Stimulated activated CD4-positive, alpha-beta T cell treated with anti-CD3 and anti-CD28 coated beads, Interleukin-15, amount 100 ng/mL, for 1 hour (primary cell): Measurements from ENCODE around the gene BBOX1.

Experiments
- DNase-seq, 2 donors: peaks; one replicate each; pipeline ENCODE4 v3.0.0-alpha.2; 2020; ENCODE audit warnings: low read depth in 1 of 2, low spot score in 1 of 2

Gene BBOX1

DNA sequence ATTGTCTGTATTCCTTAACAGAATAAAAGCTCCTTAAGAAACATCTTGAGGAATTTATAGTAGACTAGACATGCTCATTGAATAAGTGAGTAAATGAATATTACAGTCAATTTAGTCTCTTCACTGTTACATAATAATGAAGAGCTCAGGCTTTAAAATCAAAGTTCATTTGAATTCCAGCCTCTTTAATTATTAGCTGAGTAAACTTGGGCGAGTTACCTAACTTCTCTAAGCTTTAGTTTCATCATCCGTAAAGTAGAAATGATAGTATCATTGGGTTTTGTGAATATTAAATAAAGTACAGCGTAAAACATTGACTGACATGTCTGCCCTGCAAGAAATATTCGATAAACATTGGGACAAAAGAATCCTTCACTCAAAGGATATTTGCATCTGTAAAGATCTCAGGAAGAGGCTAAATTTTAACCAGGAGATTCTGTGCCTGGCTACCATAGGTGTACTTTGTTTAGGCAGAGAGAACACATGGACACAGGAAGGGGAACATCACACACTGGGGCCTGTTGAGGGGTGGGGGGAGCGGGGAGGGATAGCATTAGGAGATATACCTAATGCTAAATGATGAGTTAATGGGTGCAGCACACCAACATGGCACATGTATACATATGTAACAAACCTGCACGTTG, 15.2 kb upstream of the BBOX1 start:
- no peak for DNase-seq

DNA sequence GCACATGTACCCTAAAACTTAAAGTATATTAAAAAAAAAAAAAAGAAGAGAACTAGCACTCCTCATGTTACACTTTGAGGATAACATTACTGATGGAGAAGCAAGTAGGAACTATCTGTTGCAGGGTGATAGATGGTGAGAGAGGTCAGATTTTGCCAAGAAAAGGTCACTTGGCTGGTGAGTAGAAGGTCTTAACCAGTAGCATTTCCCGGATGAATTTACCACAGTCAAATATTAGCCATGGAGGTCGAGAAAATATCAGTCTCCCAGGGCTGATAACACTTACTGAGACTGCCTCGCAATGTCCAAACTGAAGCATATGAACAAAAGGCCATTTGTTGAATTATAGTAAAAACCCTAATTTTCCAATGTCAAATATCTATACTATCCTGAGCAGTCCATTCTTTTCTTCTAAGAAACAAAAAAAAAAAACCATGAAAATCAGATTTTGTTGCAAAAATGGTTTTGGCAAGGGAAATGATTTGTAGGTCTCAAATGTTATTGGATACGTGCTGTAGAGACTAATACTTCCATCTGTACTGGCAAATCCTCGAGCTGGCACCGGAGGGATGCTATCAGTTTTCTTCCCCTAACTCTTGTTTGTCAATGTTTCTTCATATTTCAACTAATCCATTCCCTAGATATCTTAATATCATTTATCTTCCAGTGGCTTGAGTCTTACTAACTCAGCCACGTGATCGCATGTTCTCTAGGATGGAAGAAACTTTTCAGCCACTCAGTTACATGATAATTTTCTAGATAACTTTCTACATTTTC, 14.5 kb upstream of the BBOX1 start:
- no peak for DNase-seq

DNA sequence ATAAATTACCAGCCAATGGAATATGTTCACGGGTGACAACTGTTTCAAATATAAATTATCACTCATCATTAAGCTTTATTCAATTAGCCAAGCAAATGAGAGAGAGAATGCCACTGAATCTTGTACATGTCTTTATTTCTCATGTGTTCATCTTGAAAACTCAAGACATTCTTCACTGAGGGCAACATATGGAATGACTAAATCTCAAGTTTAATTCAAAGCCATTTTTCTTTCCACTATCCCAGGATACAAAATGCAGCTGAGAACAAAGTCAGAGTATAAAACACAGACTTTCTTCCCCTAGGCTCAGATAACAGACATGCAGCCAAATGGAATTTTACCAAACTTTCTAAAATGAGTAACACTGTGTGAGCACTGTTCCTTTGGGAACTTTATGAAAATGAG, 12.1 kb upstream of the BBOX1 start:
- DNase-seq, result no peak

DNA sequence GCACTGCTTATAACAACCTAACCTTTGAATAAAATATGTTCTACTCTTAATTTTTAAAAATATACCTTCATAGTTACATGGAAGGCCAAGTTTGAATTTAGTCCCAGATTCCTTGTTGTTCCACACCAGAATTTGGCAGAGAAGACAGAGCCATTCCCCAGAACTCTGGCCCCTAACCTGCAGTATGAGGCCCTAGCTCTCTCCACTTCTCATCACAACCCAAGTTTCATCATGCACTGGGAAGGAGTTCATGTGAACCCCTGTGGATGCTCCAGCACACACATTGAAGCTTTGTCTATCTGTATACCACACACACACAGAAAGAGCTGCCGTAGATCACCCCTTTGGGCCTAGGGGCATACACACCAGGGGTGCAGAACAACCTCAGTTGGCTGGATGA, 10.6 kb upstream of the BBOX1 start:
- no peak for DNase-seq

DNA sequence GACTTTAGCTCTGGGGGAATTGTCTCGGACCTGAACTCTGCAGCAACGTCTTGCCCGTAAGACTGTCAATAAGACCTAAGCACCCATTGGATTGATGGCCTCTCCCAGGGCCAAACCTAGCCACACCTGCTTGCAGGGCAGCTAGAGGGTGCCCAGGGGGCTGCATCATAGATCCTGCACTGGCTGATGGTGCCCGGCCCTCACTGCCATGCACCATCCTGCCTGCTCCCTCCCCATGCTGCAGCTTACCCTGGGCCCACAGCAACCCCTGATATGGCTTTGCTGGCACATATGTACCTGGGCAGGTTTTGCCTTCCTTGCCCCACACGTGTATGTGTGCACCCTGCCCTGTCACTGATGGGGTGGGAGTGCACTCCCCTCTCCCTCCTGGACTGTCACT, 8.9 kb upstream of the BBOX1 start:
- DNase-seq, result no peak

DNA sequence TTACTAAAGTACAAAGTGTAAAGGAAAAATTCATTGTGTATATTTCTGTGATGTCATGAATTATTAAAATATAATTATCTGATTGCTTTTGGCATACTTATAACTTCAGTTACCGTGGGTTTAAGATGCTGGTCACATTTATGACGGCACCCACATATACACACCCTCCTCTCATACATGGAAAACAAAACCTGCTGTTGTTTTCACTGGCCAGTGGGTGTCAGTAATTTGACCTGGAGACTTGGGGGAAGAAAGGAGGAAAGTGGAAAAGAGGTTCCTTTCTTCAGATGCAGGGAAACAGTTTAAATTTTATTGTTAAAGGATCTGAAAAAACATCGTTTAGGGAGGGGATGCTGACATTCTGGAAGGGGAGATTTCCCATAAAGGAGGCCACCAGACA, 742 bp upstream of the BBOX1 start:
- DNase-seq, result no peak

DNA sequence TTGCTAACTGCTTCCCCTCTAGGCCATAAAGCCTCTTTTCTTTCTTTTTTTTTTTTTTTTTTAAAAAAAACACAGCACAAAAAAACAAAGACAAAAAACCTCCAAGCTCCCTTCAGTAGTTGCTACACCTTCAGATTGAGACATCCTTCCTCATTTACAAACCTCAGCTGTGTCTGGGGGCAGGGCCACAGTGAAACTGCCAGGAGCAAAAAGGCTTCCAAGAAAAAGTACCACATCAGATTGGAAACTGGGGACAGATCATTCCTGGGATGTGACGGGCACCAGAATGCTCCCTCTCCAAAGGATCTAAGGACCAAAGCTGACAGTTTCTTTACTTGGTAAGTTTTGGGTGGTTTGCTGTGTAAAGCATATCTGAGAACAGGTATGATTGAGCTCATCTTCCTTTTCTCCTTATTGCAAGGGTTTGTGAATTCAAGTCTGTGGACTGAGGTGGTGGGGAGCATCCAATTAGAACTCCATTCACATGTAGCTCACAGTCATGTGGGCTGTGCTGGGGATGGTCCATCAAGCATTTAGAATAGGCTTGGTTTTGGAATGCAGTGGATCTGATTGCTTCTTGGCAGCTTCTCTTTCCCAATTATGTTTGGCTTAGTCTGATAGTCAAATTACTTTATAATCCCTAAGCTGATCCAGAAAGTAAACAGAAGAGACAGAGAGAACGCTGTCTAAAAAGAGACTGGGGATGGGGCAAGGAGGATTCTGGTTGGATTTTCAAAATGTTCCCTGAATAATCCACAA, 705 bp downstream of the BBOX1 start:
- no peak for DNase-seq

DNA sequence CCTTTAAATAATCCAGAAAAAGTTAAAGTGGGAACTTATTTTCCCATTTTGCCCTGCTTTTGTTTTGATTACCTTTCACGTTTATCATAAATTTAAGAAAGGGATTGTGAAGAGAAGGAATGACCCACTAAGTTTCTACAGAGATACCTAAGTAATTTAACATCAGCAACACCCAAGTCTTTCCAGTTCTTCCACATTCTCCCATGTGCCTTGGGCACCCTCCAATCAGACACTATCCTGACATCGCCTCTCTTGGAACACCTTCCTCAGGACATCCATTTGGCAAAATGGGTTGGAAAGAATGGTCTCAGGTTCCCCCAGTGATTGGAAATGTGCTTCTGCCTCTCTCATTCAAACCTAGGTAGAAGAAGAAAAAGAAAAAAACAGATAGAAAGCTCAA, 6.3 kb downstream of the BBOX1 start:
- DNase-seq, result no peak

DNA sequence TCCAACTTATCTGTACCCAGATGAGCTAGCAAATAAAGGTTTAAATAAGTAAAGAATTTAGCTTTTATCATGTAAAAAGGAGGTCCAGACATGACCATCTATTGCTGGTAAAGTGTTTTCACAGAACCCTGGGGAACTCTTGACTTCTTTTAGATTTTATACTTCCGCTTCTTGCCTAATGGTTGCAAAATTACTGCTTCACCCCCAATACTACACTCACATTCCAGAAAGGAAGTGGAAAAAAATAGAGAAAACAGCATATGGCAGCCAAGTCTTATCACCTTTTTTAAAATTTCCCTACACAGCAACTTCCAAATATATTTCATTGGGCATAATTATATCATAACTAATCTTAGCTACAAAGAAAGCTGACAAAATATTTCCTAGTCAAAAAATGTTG, 12.1 kb downstream of the BBOX1 start:
- no peak for DNase-seq

DNA sequence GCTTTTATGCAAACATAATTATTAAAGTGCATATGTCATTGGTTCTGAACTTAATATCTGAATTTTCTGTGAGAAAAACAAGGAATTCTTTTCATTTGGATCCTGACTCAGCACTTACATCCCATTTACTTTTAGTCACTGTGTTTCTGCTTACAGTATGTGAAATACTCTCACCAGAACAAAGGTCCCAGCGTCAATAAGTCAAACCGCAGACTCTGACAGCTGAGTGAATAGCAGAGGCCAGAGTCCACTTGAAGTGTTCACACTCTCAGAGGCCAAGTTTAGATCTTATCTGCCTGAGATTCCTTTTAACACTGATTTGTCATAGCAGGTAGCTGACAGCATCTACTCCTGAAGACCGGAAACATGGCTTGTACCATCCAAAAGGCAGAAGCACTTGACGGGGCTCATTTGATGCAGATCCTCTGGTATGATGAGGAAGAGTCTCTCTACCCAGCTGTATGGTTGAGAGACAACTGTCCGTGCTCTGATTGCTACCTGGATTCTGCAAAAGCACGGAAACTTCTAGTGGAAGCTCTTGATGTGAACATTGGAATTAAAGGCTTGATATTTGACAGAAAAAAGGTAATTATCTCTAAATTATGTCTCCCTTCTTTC, 14.6 kb downstream of the BBOX1 start:
- no peak for DNase-seq

DNA sequence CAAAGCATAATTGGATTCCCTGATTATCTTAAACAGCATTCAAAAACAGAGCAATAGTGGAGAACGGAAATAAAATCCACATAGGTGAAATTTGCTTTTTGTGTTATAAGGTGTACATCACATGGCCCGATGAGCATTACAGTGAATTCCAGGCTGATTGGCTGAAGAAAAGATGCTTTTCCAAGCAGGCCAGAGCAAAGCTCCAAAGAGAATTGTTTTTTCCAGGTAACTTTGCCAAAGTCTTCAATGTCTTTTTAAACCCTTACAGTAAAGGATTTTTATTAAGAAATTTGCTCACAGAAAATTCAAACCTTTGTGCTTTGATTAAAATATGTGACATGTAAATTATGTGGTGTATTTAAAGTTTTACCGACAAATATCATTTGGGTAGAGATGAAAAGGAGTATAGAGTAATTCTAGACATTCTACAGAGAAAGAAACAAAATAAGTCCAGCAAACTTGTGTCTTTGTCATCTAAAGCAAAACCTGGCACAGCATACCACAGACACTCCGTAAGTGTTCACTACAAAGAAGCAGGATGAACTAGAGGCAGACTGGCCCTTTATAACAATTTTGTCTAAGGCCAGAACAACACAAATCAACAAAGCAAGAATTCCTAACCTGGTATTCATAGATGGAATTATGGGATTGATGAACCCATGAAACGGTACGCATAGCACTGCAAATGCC, 16.6 kb downstream of the BBOX1 start:
- no peak for DNase-seq

DNA sequence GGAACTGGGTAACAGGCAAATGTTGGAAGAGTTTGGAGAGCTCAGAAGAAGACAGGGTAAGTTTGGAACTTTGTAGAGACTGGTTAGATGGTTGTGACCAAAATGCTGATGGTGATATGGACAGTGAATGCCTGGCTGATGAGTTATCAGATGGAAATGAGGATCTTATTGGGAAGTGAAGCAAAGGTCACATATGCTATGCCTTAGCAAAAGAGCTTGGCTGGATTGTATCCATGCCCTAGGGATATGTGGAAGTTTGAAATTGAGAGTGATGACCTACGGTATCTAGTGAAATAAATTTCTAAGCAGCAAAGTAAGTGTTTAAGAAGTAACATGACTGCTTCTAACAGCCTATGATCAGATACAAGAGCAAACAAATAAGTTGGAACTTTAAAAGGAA, 17.8 kb downstream of the BBOX1 start:
- DNase-seq, result no peak

DNA sequence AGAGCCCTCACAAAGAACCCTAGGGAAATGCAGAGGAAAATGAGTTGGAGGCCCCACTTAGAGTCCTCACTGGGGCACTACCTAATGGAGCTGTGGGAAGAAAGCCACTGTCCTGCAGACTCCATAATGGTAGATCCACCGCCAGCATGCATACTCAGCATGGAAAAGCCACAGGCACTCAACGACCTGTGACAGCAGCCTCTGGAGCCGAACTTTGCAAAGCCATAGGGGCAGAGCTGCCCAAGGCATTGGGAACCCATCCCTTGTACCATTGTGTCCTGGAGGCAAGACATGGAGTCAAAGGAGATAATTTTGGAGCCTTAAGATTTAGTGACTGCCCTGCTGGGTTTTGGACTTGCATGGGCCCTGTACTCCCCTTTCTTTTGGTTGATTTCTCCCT, 18.8 kb downstream of the BBOX1 start:
- DNase-seq, result no peak

DNA sequence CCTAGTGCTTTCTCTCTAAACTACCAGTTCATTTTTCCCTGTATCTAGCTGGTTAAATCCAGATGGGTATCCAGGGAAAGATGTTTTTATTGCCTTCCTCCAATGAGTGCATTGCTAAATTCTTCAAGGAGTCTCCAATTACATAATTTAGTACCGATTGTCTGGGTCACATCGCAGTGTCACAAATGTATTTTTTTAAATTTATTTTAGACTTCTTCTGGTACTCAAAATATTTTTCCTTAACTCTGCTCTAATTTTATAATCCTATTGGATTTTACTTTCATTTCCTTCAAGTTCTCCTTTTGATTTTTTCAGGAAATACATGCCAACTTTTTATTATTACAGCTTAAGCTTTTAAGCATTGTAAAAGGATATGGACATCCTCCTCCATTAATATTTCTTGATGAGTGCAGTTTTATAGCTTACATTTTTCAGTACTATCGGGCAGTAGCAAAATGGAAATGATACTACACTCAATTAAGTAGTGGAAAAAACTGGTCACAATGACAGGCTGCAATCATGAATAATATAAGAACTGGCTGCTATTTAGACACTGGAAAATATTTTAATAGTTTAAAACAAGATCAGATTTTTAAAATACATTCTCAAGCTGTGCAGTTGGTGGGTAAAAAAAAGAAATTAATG, 20.3 kb downstream of the BBOX1 start:
- no peak for DNase-seq

DNA sequence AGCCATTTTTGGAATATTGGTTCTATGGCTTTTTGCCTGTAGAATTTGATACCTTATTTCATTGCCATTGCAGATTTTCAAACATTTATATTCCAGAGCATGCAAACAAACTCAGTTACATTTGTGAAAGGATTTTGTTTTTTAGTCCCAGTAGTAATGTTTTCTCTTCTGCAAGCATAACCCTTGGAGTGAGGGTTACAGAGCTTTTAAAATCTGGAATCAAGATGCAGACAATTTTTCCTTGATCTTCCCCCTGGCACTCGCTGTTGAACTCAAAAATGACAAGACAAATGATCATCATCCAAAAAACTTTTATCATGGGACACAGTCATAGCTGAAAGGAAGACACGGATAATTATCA, 20.8 kb downstream of the BBOX1 start:
- DNase-seq, result no peak

DNA sequence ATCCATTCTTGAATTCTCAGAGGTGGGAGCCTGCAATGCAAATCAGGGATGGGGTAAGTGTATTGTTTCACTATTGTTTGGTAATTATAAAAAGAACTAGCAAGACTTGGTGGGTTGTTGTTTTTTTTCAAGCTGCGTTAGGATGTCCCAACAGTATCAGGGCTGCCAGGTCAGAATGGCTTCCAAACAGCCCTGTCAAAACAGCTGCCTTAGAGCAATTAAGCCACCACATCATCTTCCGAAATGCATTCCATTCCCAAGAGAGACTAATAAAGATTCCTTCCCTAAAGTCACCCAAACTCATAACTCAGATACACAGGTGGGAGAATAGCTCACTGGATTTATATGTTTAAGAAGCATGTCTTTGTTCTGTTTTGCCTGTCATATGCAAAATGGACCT, 23.5 kb downstream of the BBOX1 start:
- DNase-seq, result no peak

DNA sequence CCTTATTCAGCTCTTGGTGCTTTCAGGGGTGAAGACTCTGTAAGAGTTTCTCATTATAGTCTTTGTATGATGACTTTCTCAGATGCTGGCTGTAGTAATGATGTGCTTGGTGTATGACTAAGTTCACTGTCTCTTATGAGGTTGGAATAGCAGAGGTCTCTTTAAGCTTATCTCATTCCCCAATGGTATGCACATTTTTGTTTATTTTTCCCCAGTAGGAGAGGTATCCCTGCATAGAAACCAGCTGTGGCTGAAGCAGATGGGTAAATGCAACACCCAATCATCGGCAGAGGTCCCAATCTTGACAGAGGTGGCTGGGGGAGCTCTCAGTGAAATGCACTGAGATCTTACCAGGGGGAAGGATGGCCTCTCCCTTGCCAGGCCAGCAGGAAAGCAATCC, 34.6 kb downstream of the BBOX1 start:
- DNase-seq, result no peak

DNA sequence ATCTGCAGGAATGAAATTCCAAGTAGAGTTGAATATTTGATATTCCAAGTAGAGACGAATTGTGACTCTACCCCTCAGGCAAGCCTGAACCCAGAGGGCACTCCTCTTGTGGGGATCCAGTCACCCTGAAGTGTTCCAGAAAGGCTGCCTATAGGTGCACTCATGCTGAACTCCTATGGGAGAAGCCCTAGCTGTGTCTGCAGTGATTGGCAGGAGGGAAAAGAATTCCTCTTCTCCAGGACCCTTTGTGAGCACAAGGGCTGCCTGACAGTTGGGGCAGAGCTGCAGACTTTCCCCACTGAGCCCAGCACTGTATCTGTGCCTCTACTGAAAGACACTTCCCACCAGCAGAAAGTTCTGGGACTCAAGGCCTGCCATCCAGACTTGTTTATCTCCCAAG, 35.0 kb downstream of the BBOX1 start:
- DNase-seq, result no peak

DNA sequence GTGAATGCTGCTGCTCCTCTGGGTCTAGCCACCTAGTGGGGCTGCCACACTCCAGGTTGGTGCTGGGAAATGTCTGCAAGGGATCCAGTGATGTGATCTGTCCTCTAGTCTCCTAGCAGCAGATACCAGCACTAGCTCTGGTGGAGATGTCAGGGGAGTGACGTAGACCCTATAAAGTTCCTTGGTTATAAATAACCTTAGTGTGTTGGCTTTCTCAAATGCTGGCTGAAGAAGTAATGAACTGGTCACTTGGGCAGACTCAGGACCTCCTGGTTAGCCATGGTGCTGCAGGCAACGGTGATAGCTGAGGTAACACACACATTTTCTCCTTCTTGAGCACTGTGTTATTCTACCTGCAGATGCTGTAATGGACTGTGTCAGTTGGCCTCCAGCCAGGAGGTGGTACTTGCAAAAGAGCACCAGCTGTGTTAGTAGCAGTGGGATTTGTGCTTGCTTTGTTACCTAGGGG, 35.5 kb downstream of the BBOX1 start:
- DNase-seq, result no peak

DNA sequence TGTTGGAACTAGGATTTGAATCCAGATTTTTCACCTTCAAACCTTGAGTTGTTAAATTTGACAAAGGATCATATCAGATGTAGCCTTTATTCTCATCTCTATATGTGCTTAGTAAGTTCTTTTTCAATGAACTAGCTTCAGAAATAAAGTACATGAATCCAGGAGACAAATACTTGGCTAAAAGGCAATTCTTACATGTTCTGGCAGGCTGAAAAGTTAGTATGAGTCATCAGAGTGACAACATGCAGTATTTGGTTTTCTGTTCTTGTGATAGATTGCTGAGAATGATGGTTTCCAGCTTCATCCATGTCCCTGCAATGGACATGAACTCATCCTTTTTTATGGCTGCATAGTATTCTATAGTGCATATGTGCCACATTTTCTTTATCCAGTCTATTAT, 40.4 kb downstream of the BBOX1 start:
- DNase-seq, result no peak

DNA sequence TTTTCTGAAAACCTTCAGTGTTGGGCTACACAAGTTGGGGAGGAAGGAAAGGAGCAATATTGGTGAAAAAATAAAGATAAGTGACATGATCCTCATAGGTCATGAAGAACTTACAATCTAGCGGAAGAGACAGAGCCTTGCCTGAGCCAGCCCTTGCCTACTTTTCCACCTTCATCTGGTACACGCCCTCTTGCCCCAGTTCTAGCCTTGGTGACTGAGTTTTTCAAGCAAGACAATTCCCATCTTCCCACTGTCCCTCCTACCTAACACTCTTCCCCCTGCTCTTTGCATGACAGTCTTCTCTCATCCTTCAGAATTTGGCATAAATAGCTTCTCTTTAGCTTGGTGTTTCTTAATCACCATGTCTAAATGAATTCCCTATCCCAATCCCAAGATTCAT, 42.6 kb downstream of the BBOX1 start:
- no peak for DNase-seq
